Aorta (tissue), 5 donors: ENCODE data around the gene IL22RA2. TPM values are rescaled to one million over a fixed set of nuclear protein-coding genes. Genes with fewer than 3 reads are reported as not detected.
"Not testable (repeated sequence)": the region's sequence is repeated elsewhere in the genome, so short reads cannot be mapped to it uniquely, and the experiment has no call there.

ENCODE experiments used
- ATAC-seq: fragments of 200-7000 bp; cut with Tn5 transposase; one replicate; pipeline ENCODE4 v1.9.1; 2022; ENCODE audit warnings: moderate library complexity; ENCODE audit not compliant: low FRiP score
- DNase-seq, 2 donors: peaks; one replicate each; pipeline ENCODE4 v3.0.0-alpha.2; 2020
- H3K27ac ChIP-seq, 2 donors: one replicate each; pipeline ENCODE4 v1.5.1; 2013; ENCODE audit warnings: low read length in 2 of 2, mild to moderate bottlenecking in 2 of 2, moderate library complexity in 2 of 2, control low read depth in 1 of 2, inconsistent platforms in 1 of 2, low read depth in 1 of 2
- H3K27me3 ChIP-seq, 2 donors: one replicate each; pipeline ENCODE4 v1.6.1; 2013; ENCODE audit warnings: control low read depth in 1 of 2, low read length in 1 of 2, mild to moderate bottlenecking in 1 of 2, moderate library complexity in 1 of 2; ENCODE audit not compliant: insufficient read depth in 2 of 2, control insufficient read depth in 1 of 2
- H3K36me3 ChIP-seq, 2 donors: one replicate each; pipeline ENCODE4 v1.6.1; 2013; ENCODE audit warnings: control low read depth in 1 of 2, low read length in 1 of 2, mild to moderate bottlenecking in 1 of 2; ENCODE audit not compliant: insufficient read depth in 2 of 2, control insufficient read depth in 1 of 2
- H3K4me1 ChIP-seq, 2 donors: one replicate each; pipeline ENCODE4 v1.6.1; 2013; ENCODE audit warnings: low read length in 2 of 2, control low read depth in 1 of 2, mild to moderate bottlenecking in 1 of 2, moderate library complexity in 1 of 2; ENCODE audit not compliant: insufficient read depth in 2 of 2, control insufficient read depth in 1 of 2
- H3K4me3 ChIP-seq, 2 donors: one replicate each; pipeline ENCODE4 v1.5.1; 2013; ENCODE audit warnings: low read length in 2 of 2, control low read depth in 1 of 2, mild to moderate bottlenecking in 1 of 2
- H3K9me3 ChIP-seq: one replicate; pipeline ENCODE4 v1.6.1; 2013; ENCODE audit warnings: mild to moderate bottlenecking, low read length; ENCODE audit not compliant: control insufficient read depth
- WGBS, 2 donors: extraction: QIAGEN DNeasy Blood & Tissue Kit; methylation state at CpG; one replicate each; pipeline ENCODE4 v1.1.7; 2013; 5-methylcytosine and 5-hydroxymethylcytosine counted together
- intact Hi-C, 2 donors: fragments of 100-400 bp; cut with DNase I; formaldehyde crosslinking; loops; one replicate each; pipeline versions ENCODE4 v1.14.2 to v1.15.0; 2022
- polyA plus RNA-seq, 2 donors: library from polyadenylated mRNA; stranded (reverse); fragments of 200-250 nt; gene quantifications; one replicate each; pipeline ENCODE4 v1.2.3, GENCODE V29; 2013
- total RNA-seq, 2 donors: library from RNA; stranded (reverse); fragmentation: NEBNext Ultra II Directional; extraction: Animal tissue kit (Norgen Biotek cat#: 25700); gene quantifications; one replicate each; pipeline ENCODE4 v1.2.1, GENCODE V29; 2021
- donor health status: healthy with polysubstance abuse.
- donor health status: Bipolar disorder and iron deficiency.
- donor health status: DM: no; HTN: no; CAD: no.
- donor health status: DM: no; HTN: no; CAD: no.
- donor health status: DM: yes; HTN: yes; CAD: no.

Gene IL22RA2
- total and polyA plus RNA-seq, 4 donors, result not detected

- peaks cover 6% of the 10 kb centered on the region for H3K9me3 ChIP-seq
- DNase-seq (no peak), ATAC-seq (no peak)
- intact Hi-C loops, result no loop called here
- H3K4me3 ChIP-seq, result no peak overlapping the region
- no peak overlapping the region for H3K27ac ChIP-seq
- H3K27me3 ChIP-seq, result no peaks in the 10 kb centered on the region
- no peaks in the 10 kb centered on the region for H3K4me1 ChIP-seq
- H3K36me3 ChIP-seq, result no peaks in the 10 kb centered on the region
- 81 to 95% methylated on average over 2 of the region's 2 CpGs for WGBS, 2 donors
Measured at GRCh38 chr6:137117581-137117980, 55.9 kb downstream of the IL22RA2 start.

- Histone ChIP-seq H3K27me3 (no peaks in the 10 kb centered on the region), H3K4me1 (no peaks in the 10 kb centered on the region), H3K27ac (no peak overlapping the region), H3K4me3 (no peak overlapping the region), H3K36me3 (no peaks in the 10 kb centered on the region), H3K9me3 (peaks cover 6% of the 10 kb centered on the region)
- ATAC-seq (no peak), DNase-seq (no peak)
- intact Hi-C loops, result no loop called here
- WGBS, 2 donors, result 75 to 78% methylated on average over 5 of the region's 5 CpGs
Measured at GRCh38 chr6:137116807-137117206, 56.6 kb downstream of the IL22RA2 start.

GRCh38 chr6:137115658-137116057 lies 57.8 kb downstream of the IL22RA2 start:
- no peaks in the 10 kb centered on the region for H3K4me1 ChIP-seq
- no peak for ATAC-seq
- no peak overlapping the region for H3K27ac ChIP-seq
- no peaks in the 10 kb centered on the region for H3K27me3 ChIP-seq
- no peaks in the 10 kb centered on the region for H3K36me3 ChIP-seq
- no peak for DNase-seq
- intact Hi-C loops, result no loop called here
- 63 to 78% methylated on average over 2 of the region's 2 CpGs for WGBS, 2 donors
- no peak overlapping the region for H3K4me3 ChIP-seq
- peaks cover 6% of the 10 kb centered on the region for H3K9me3 ChIP-seq

- ATAC-seq (no peak), DNase-seq (no peak)
- H3K27ac ChIP-seq, result no peak overlapping the region
- intact Hi-C loops, result no loop called here
- no peak overlapping the region for H3K4me3 ChIP-seq
- WGBS, 2 donors, result 85 to 88% methylated on average over 5 of the region's 5 CpGs
- H3K27me3 ChIP-seq, result no peaks in the 10 kb centered on the region
- no peaks in the 10 kb centered on the region for H3K9me3 ChIP-seq
- H3K4me1 ChIP-seq, result no peaks in the 10 kb centered on the region
- no peaks in the 10 kb centered on the region for H3K36me3 ChIP-seq
Measured at GRCh38 chr6:137112067-137112355, 61.4 kb downstream of the IL22RA2 start.

GRCh38 chr6:137111296-137112066 lies 62.0 kb downstream of the IL22RA2 start:
- H3K4me3 ChIP-seq, result no peak overlapping the region
- ATAC-seq (no peak), DNase-seq (no peak)
- no peaks in the 10 kb centered on the region for H3K9me3 ChIP-seq
- no peak overlapping the region for H3K27ac ChIP-seq
- intact Hi-C loops, result no loop called here
- H3K4me1 ChIP-seq, result no peaks in the 10 kb centered on the region
- WGBS, 2 donors, result 77 to 79% methylated on average over 2 of the region's 2 CpGs
- no peaks in the 10 kb centered on the region for H3K36me3 ChIP-seq
- H3K27me3 ChIP-seq, result no peaks in the 10 kb centered on the region

GRCh38 chr6:137107767-137108105 lies 65.7 kb downstream of the IL22RA2 start:
- intact Hi-C loops, result no loop called here
- ATAC-seq (no peak), DNase-seq (no peak)
- H3K27me3 ChIP-seq, result no peaks in the 10 kb centered on the region
- 46 to 49% methylated on average over 1 of the region's 1 CpG for WGBS, 2 donors
- no peaks in the 10 kb centered on the region for H3K36me3 ChIP-seq
- H3K9me3 ChIP-seq, result no peaks in the 10 kb centered on the region
- no peaks in the 10 kb centered on the region for H3K4me1 ChIP-seq
- H3K27ac ChIP-seq, result no peak overlapping the region
- no peak overlapping the region for H3K4me3 ChIP-seq

GRCh38 chr6:137107047-137107766 lies 66.2 kb downstream of the IL22RA2 start:
- H3K9me3 ChIP-seq, H3K36me3 ChIP-seq, DNase-seq, intact Hi-C loops, H3K4me3 ChIP-seq, H3K27me3 ChIP-seq, ATAC-seq, H3K4me1 ChIP-seq, H3K27ac ChIP-seq: not testable (repeated sequence)
- 78% methylated on average over 6 of the region's 6 CpGs for WGBS, 2 donors

- WGBS, 2 donors, result 91 to 92% methylated on average over 3 of the region's 3 CpGs
- Histone ChIP-seq H3K27me3 (no peaks in the 10 kb centered on the region), H3K36me3 (no peaks in the 10 kb centered on the region), H3K4me1 (no peaks in the 10 kb centered on the region), H3K27ac (no peak overlapping the region), H3K4me3 (no peak overlapping the region), H3K9me3 (no peaks in the 10 kb centered on the region)
- DNase-seq (no peak), ATAC-seq (no peak)
- intact Hi-C loops, result no loop called here
Measured at GRCh38 chr6:137106183-137106582, 67.3 kb downstream of the IL22RA2 start.

- no peaks in the 10 kb centered on the region for H3K36me3 ChIP-seq
- intact Hi-C loops, result no loop called here
- H3K4me3 ChIP-seq, result no peak overlapping the region
- no peaks in the 10 kb centered on the region for H3K27me3 ChIP-seq
- ATAC-seq, result no peak
- no peak overlapping the region for H3K27ac ChIP-seq
- WGBS, 2 donors, result 77 to 81% methylated on average over 4 of the region's 4 CpGs
- H3K9me3 ChIP-seq, result no peaks in the 10 kb centered on the region
- H3K4me1 ChIP-seq, result no peaks in the 10 kb centered on the region
- no peak for DNase-seq
Measured at GRCh38 chr6:137105375-137105774, 68.1 kb downstream of the IL22RA2 start.
